ENCODE results near the gene NSUN4.
"Not testable (repeated sequence)": the region's sequence is repeated elsewhere in the genome, so short reads cannot be mapped to it uniquely, and the experiment has no call there.

DNA sequence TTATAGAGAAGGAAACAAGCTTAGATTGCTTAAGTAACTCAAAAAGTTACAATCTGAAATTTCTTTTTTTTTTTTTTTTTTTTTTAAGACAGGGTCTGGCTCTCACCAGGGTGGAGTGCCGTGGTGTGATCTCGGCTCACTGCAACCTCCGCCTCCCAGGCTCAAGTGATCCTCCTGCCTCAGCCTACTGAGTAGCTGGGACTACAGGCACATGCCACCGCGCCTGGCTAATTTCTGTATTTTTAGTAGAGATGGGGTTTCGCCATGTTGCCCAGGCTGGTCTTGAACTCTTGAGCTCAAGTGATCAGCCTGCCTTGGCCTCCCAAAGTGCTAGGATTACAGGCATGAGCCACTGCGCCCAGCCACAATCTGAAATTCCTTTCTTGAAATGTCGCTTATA is 27.1 kb downstream of the NSUN4 start:
- not testable (repeated sequence) for TF ChIP-seq POLR2AphosphoS5, POLR2A (IDR thresholded peaks at IDR 0.05; ENCODE audit: low read depth, low read length)
